Sigmoid colon (tissue), 7 donors: ENCODE results near the gene MOV10. TPM values are rescaled to one million over a fixed set of nuclear protein-coding genes. Genes with fewer than 3 reads are reported as not detected.

Source experiments
- DNase-seq: peaks from one replicate; pipeline ENCODE4 v3.0.0-alpha.2; 2019
- H3K27ac ChIP-seq, 4 donors: fragments of 200-600 bp; sonication (generic); one replicate each; pipeline ENCODE4 v1.5.1; 2016 to 2019; ENCODE audit warnings: mild to moderate bottlenecking in 1 of 4
- H3K27me3 ChIP-seq, 3 donors: fragments of 200-600 bp; sonication (generic); one replicate each; pipeline ENCODE4 v1.5.1; 2019; ENCODE audit warnings: mild to moderate bottlenecking in 1 of 3
- H3K36me3 ChIP-seq, 4 donors: fragments of 200-600 bp; sonication (generic); one replicate each; pipeline ENCODE4 v1.5.1; 2016 to 2019
- H3K4me1 ChIP-seq, 4 donors: fragments of 200-600 bp; sonication (generic); one replicate each; pipeline ENCODE4 v1.5.1; 2017 to 2019
- H3K4me3 ChIP-seq, 4 donors: fragments of 200-600 bp; sonication (generic); one replicate each; pipeline ENCODE4 v1.5.1; 2017 to 2019; ENCODE audit warnings: mild to moderate bottlenecking in 2 of 4, moderate library complexity in 1 of 4
- H3K9me3 ChIP-seq, 4 donors: fragments of 200-600 bp in 3 of 4; sonication (generic) in 3 of 4; one replicate each; pipeline versions ENCODE4 v1.5.1 to v1.6.1; 2013 to 2019
- EP300 ChIP-seq, 4 donors: sonication (generic); formaldehyde crosslinking; IDR thresholded peaks; one replicate each; pipeline ENCODE4 v1.6.1; 2017; ENCODE audit warnings: antibody characterized with exemption in 4 of 4
- POLR2A ChIP-seq, 2 donors: fragments of 450-650 bp; IDR thresholded peaks; one replicate each; pipeline ENCODE4 v1.6.1; 2016; ENCODE audit warnings: antibody characterized with exemption in 2 of 2, mild to moderate bottlenecking in 2 of 2, moderate library complexity in 2 of 2
- POLR2AphosphoS5 ChIP-seq, 4 donors: sonication (generic); formaldehyde crosslinking; IDR thresholded peaks; one replicate each; pipeline ENCODE4 v1.6.1; 2017; ENCODE audit warnings: antibody characterized with exemption in 4 of 4
- WGBS, 2 donors: extraction: QIAGEN DNeasy Blood & Tissue Kit; methylation state at CpG; one replicate each; pipeline ENCODE4 v1.1.7; 2013; 5-methylcytosine and 5-hydroxymethylcytosine counted together
- intact Hi-C: fragments of 100-400 bp; cut with DNase I; formaldehyde crosslinking; loops from one replicate; pipeline ENCODE4 v1.15.1; 2023
- polyA plus RNA-seq, 3 donors: library from polyadenylated mRNA; stranded (reverse); fragments of 200-250 nt; gene quantifications; one replicate each; pipeline ENCODE4 v1.2.3, GENCODE V29; 2013
- total RNA-seq, 4 donors: library from RNA; depleted of rRNA; stranded (reverse); fragments of >200 nt; gene quantifications; one replicate each; pipeline ENCODE4 v1.1.0, GENCODE V29; 2016
- TF ChIP-seq, protein P1 (sequence below), 4 experiments: fragments of 450-650 bp in 3 of 4; fragments of 200-600 bp in 1 of 4; IDR thresholded peaks; one replicate each; pipeline ENCODE4 v1.5.1; 2016 to 2019; ENCODE audit warnings: antibody characterized with exemption in 4 of 4, mild to moderate bottlenecking in 3 of 4, moderate library complexity in 2 of 4
- donor health status: healthy with polysubstance abuse.
- donor health status: Bipolar disorder and iron deficiency.
- donor health status: healthy.

MOV10 gene
- total and polyA plus RNA-seq, 7 donors: 16.5 to 60.1 (median 28.8) TPM

DNA sequence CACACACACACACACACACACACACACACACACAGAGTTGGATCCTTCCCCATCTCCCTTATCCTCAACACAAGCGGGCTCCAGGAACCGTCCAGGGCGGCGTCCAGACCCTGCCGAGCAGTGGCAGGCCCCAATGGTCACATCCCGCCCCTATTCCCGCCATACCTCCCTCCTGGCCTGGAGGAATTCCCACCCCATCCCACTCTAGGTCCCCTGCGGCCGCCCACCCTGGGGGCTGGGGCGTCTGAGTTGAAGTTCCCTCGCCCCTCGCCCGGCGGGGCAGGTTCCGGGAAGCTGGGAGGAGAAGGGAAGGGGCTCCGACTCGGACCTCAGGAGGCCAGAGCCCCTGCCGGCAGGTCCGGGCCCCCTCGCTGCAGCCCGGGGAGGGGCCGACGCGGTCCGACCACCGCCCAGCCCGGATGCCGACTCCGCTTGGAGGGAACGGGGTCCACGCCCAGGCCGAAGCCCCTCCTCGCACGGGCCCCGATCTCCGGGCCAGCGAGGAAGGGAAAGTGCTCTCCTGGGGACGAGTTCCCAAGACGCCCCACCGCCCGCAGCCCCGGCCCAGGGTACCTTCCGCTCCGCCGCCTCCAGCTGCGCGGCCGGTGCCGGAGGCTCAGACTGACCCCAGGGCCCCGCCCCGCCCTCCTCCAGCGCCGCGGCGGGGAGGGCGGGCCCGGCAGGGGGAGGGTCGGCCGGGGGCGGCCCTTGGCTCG is 32.2 kb downstream of the MOV10 start, which contains the start of gene RHOC:
TSS of gene RHOC (minus strand) at position 623 of the 716 bp plus-strand sequence. CDS start 3,328 bp downstream, outside the sequence.
- peak; percentile 85 for DNase-seq
- Histone ChIP-seq H3K4me1 (peaks cover 0 to 50% (median 46%) of the 10 kb centered on the region in 4 donors), H3K4me3 (peak within 1 kb of the TSS; percentile 94 to 100 (median 97)), H3K27me3 (no peaks in the 10 kb centered on the region), H3K9me3 (no peaks in the 10 kb centered on the region), H3K27ac (peak within 1 kb of the TSS; percentile 98 to 99 (median 98)), H3K36me3 (peaks cover 0 to 19% (median 3%) of the 10 kb centered on the region in 4 donors)
- intact Hi-C loops: loop anchor here (1.0 to 5.0 kb wide), 5 partner anchors 32 to 316 kb away; partner anchors contain the start of genes CAPZA1, MOV10 and ST7L
- peak; percentile 69 to 70 for TF ChIP-seq POLR2A (IDR thresholded peaks at IDR 0.05)
- TF ChIP-seq POLR2AphosphoS5 (IDR thresholded peaks at IDR 0.05): peak; percentile 83 to 95 (median 94)
- no peak for TF ChIP-seq EP300 (IDR thresholded peaks at IDR 0.05)
- WGBS, 2 donors: 1 to 4% methylated on average over 61 of the region's 61 CpGs

DNA sequence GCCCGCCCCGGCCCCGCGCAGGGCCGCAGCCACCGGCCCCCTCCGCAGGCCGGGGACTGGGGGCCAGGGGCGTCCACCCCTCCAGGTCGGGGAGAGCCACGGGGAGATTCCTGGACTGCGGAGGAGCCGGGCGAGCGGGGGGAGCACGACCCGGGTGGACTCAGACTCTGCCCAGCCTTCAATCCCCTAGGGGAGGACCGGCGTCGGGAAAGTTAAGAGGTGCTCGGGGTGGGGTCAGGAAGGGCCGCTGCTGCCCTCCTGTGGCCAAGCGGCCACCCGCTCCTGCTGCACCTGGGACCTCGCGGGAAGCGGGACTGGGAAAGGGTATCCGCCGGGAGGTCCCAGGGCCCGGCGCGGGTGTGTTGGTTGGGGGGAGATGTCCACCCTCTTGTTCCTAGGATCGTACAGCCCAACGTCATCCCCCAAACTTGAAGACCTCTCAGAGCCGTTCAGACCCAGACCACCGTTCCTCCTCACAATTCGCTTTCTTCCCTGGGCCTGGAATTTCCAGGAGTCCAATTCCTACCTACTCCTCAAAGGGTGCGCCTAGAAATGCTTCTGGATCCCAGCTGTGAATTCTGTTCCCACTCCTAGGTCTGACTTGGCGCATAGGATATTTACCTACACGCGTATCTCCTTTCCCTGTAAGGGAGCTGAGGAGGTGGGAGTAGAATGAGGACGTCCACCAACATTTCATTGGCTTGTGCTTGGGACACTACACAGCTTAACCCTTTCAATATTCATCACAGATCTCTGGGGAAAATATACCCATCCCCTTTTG is 33.0 kb downstream of the MOV10 start:
- WGBS, 2 donors: 4 to 7% methylated on average over 42 of the region's 42 CpGs
- peaks cover 0 to 44% (median 39%) of the 10 kb centered on the region in 4 donors for H3K4me1 ChIP-seq
- DNase-seq: peak; percentile 95
- peak overlapping the region; percentile 98 to 99 (median 98) for H3K27ac ChIP-seq
- H3K36me3 ChIP-seq: peaks cover 0 to 12% (median 3%) of the 10 kb centered on the region in 4 donors
- H3K4me3 ChIP-seq: peak overlapping the region; percentile 94 to 100 (median 97)
- no peaks in the 10 kb centered on the region for H3K27me3 ChIP-seq
- no peaks in the 10 kb centered on the region for H3K9me3 ChIP-seq
- intact Hi-C loops: loop anchor here (1.0 to 5.0 kb wide), 5 partner anchors 33 to 317 kb away; partner anchors contain the start of genes CAPZA1, MOV10 and ST7L
- TF ChIP-seq POLR2AphosphoS5 (IDR thresholded peaks at IDR 0.05): no peak
- TF ChIP-seq POLR2A (IDR thresholded peaks at IDR 0.05): no peak
- TF ChIP-seq, protein P1, sequence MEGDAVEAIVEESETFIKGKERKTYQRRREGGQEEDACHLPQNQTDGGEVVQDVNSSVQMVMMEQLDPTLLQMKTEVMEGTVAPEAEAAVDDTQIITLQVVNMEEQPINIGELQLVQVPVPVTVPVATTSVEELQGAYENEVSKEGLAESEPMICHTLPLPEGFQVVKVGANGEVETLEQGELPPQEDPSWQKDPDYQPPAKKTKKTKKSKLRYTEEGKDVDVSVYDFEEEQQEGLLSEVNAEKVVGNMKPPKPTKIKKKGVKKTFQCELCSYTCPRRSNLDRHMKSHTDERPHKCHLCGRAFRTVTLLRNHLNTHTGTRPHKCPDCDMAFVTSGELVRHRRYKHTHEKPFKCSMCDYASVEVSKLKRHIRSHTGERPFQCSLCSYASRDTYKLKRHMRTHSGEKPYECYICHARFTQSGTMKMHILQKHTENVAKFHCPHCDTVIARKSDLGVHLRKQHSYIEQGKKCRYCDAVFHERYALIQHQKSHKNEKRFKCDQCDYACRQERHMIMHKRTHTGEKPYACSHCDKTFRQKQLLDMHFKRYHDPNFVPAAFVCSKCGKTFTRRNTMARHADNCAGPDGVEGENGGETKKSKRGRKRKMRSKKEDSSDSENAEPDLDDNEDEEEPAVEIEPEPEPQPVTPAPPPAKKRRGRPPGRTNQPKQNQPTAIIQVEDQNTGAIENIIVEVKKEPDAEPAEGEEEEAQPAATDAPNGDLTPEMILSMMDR (IDR thresholded peaks at IDR 0.05): peak; percentile 85 to 96 (median 91)

DNA sequence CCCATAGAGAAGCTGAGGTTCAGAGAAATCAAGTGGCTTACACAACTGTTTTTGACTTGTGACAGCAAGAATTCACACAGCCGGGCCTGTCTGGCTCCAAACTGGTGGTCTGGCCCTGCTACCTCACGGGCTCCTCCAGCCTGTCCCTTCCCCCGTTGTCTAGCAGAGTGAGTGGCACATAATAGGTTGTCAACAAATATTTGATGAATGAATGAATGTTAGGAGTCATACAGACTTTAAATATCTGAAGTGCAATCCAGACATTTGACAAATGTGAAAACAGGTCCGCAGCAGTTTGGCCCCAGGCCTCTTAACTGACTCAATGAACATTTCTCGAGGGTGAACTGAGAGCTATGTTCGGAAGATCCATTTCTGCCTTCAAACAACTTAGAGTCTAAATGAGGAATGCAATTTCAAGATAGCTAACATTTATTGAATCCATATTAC is 33.6 kb downstream of the MOV10 start:
- Histone ChIP-seq H3K27ac (peak overlapping the region in 3 of 4 donors; percentile 98 to 99 (median 99)), H3K4me1 (peaks cover 0 to 37% (median 33%) of the 10 kb centered on the region in 4 donors), H3K4me3 (no peak overlapping the region), H3K9me3 (no peaks in the 10 kb centered on the region), H3K36me3 (peaks cover 0 to 5% (median under 1%) of the 10 kb centered on the region in 4 donors), H3K27me3 (no peaks in the 10 kb centered on the region)
- no peak for TF ChIP-seq EP300 (IDR thresholded peaks at IDR 0.05)
- TF ChIP-seq POLR2A (IDR thresholded peaks at IDR 0.05): no peak
- no peak for TF ChIP-seq POLR2AphosphoS5 (IDR thresholded peaks at IDR 0.05)
- TF ChIP-seq, protein P1 (IDR thresholded peaks at IDR 0.05): no peak
- WGBS, 2 donors: 83 to 85% methylated on average over 6 of the region's 6 CpGs
- DNase-seq: peak; percentile 52
- intact Hi-C loops: loop anchor here (5.0 kb wide), 2 partner anchors 206 to 241 kb away; no protein-coding TSS in a partner anchor

DNA sequence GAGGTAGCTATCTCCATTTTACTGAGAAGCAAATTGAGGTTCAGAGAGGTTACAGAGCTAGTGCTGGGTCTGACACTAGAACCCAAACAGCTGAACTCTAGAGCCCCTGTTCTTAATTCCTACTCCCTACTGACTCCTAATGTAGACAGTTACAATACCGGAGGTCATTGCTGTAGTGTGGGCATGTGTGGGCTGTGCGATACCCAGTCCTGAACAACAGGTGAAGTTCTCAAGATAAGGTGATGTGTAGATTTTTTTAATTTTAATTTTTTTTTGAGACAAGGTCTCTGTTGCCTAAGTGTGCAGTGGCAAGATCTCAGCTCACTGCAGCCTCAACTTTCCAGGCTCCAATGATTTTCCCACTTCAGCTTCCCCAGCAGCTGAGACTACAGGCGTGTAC is 34.0 kb downstream of the MOV10 start:
- Histone ChIP-seq H3K4me1 (peaks cover 0 to 33% (median 28%) of the 10 kb centered on the region in 4 donors), H3K4me3 (no peak overlapping the region), H3K9me3 (no peaks in the 10 kb centered on the region), H3K27me3 (no peaks in the 10 kb centered on the region), H3K36me3 (peaks cover 0 to under 1% (median 0%) of the 10 kb centered on the region in 4 donors), H3K27ac (no peak overlapping the region)
- peak; percentile 46 for DNase-seq
- intact Hi-C loops: loop anchor here (5.0 kb wide), 2 partner anchors 206 to 241 kb away; no protein-coding TSS in a partner anchor
- WGBS, 2 donors: 93 to 96% methylated on average over 3 of the region's 3 CpGs
- no peak for TF ChIP-seq POLR2AphosphoS5 (IDR thresholded peaks at IDR 0.05)
- TF ChIP-seq, protein P1 (IDR thresholded peaks at IDR 0.05): no peak
- no peak for TF ChIP-seq POLR2A (IDR thresholded peaks at IDR 0.05)
- no peak for TF ChIP-seq EP300 (IDR thresholded peaks at IDR 0.05)
